Fibroblast of villous mesenchyme (primary cell): ENCODE data around the gene ZNF423. TPM values are rescaled to one million over a fixed set of nuclear protein-coding genes. Genes with fewer than 3 reads are reported as not detected.

Source experiments
- DNase-seq: peaks from one replicate; pipeline ENCODE4 v3.0.0-alpha.2; 2010; ENCODE audit warnings: low read depth
- H3K4me3 ChIP-seq: 2 replicates; pipeline ENCODE4 v1.5.1; 2011; ENCODE audit warnings: low read depth, mild to moderate bottlenecking, low read length
- total RNA-seq: library from RNA; depleted of rRNA; stranded (reverse); fragments of >200 nt; gene quantifications from 2 replicates; pipeline ENCODE4 v1.2.3, GENCODE V29; 2012
- TF ChIP-seq, protein P1 (sequence below): IDR thresholded peaks from 2 replicates; pipeline ENCODE4 v1.5.1; 2012; ENCODE audit warnings: low read depth, mild to moderate bottlenecking, low read length; ENCODE audit not compliant: insufficient read depth

Gene ZNF423
- total RNA-seq, 1 donor, result 0.43 TPM

DNA sequence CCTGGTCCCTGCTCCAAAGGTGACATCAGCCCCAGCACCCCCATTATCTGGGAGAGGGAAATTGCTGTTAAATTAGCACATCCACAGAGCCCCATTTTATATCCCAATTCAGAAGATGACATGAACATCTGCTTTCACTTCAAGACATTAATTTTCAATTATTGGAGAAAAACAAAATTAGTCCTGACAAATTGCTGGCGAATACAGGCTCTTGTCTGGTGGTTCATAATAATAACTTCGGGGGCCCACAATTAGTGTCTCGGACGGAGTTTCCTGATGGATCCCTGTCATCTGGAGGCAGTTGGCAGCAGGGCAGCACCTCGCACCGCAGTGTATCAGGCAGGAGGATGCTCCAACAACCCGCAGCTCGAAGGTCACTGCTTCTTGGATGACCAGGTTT is 7.4 kb downstream of the ZNF423 start:
- no peak for DNase-seq
- H3K4me3 ChIP-seq, result no peak overlapping the region
- TF ChIP-seq, protein P1, sequence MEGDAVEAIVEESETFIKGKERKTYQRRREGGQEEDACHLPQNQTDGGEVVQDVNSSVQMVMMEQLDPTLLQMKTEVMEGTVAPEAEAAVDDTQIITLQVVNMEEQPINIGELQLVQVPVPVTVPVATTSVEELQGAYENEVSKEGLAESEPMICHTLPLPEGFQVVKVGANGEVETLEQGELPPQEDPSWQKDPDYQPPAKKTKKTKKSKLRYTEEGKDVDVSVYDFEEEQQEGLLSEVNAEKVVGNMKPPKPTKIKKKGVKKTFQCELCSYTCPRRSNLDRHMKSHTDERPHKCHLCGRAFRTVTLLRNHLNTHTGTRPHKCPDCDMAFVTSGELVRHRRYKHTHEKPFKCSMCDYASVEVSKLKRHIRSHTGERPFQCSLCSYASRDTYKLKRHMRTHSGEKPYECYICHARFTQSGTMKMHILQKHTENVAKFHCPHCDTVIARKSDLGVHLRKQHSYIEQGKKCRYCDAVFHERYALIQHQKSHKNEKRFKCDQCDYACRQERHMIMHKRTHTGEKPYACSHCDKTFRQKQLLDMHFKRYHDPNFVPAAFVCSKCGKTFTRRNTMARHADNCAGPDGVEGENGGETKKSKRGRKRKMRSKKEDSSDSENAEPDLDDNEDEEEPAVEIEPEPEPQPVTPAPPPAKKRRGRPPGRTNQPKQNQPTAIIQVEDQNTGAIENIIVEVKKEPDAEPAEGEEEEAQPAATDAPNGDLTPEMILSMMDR, result no peak

DNA sequence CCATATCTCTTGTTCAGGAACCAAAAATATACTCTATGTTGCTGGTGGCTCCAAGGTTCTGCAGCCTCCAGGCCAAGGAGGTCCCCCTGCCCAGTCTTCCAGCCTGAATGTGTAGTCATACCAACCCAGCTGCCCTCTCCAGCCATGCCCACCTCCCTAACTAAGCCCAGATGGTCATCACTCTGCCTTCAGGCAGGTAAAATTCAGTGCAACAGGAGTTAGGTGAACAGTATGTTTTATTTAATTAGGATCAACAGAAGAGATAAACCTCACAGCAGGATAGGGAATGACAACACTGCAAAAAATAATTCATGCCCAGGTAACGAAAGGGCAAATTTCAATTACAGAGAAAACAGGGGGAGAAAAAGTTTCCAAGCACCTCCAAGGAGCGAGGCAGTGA is 9.1 kb downstream of the ZNF423 start:
- TF ChIP-seq, protein P1, result no peak
- DNase-seq, result no peak
- no peak overlapping the region for H3K4me3 ChIP-seq

DNA sequence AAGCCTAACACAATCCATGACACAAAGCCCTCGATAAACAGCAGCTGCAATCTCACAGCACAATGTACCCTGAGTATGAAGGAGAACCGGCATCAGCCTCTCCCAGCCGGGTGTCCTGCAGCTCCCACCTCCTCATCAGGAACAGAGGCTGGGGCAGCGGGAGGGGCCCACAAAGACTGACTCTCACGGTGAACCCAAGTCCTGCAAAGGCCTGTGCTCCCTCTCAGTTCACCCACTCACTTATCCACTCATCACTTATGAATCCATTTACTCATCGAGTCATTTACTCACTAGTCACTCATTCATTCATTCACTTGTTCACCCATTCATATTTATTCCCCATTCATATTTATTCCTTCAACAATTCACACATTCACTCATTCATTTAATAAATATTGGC is 11.6 kb downstream of the ZNF423 start:
- TF ChIP-seq, protein P1, result no peak

DNA sequence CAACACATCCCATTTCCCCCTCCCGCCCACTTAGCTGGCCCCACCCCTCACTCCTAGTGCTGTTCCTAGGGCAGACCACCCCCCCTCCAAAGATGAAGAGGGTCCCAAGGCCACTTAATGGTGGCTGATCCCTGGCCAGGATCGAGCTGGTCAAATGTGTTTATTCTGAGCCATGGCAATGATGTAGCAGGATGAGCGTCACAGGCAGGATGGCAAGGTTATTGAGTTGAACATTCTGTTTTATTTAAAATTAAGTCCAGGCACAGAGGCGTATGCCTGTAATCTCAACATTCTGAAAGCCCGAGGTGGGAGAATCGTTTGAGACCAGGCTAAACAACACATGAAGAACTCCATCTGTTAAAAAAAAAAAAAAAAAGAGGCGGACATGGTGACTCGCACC is 12.2 kb downstream of the ZNF423 start:
- H3K4me3 ChIP-seq, result no peak overlapping the region
- no peak for DNase-seq
- TF ChIP-seq, protein P1, result no peak

More for the DNA sequence above, 11.6 kb downstream of the ZNF423 start:
- no peak overlapping the region for H3K4me3 ChIP-seq
- DNase-seq, result no peak

DNA sequence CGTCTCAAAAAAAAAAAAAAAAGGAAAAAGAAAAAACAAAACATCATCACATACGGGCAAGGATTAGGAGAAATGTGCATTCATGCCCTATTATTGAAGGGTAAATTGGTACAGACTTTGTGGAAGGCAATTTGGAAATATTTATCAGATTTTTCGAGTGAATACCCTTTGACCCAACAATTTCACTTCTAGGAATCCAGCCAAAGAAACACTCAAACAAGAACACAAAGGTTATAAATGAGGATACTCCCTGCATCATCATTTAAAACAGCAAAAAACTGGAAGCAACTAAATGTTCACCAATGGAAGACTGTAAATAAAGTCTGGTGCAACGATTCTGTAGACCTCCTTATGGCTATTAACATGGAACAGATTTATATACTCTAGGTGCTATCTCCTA is 12.9 kb downstream of the ZNF423 start:
- TF ChIP-seq, protein P1, result no peak
- no peak for DNase-seq
- H3K4me3 ChIP-seq, result no peak overlapping the region

DNA sequence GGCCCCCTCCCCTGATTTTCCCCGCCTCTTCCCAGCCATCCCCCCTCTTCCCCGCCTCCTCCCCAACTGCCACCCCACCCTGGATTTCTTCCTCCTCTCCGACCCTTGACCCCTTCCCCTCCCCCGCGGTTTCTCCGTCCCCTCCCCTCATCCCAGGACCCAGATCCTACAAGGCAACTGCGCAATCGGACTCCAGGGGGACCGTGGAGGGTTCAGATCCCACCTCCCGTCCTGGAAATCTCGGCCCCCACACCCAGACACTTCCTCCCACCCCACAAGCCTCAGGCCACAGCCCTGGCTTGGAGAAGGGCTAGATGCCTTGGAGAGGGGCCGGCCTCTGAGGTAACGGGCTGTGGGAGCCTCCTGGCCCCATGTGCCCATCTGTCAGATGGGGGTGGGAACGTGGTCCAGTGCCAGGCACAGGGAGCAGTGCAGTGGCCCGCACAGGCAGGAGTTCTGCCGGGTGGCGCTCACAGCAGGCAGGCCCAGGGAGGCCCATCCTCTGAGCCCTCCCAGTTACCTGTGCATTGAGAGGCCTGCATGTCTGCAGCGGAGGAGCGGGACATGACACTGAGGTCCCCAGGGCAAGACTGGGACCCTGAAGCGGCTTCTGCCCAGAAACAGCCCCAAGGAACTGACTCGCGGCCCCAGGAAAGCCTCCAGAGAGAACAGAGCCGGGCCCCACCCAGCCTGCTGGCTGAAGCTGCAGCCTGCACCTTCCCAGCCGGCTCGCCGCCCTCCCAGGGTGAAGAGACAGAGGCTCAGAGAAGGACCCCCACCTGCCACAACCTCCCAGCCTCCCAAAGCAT is 16.7 kb downstream of the ZNF423 start:
- H3K4me3 ChIP-seq, result no peak overlapping the region
- DNase-seq, result no peak
- TF ChIP-seq, protein P1, result no peak
